ENCODE data around the gene GEMIN7. TPM values are rescaled to one million over a fixed set of nuclear protein-coding genes. Genes with fewer than 3 reads are reported as not detected.

The GEMIN7 gene
- total RNA-seq, 1 experiment from 2014 or later, result 26.7 TPM

GRCh38 chr19:45057444-45057843 lies 21.6 kb upstream of the GEMIN7 start:
- DNase-seq (ENCODE audit: low read depth, low spot score), result no peak
- in situ Hi-C loops (cut with HindIII; ENCODE audit: low pct_unique_long_range_greater_than_20kb, low sequenced_read_pairs), result no loop called here

- in situ Hi-C loops (cut with HindIII; ENCODE audit: low pct_unique_long_range_greater_than_20kb, low sequenced_read_pairs), result no loop called here
- DNase-seq (ENCODE audit: low read depth, low spot score), result no peak
Observed at GRCh38 chr19:45058622-45059159, 20.4 kb upstream of the GEMIN7 start.

GRCh38 chr19:45059258-45059965 lies 19.6 kb upstream of the GEMIN7 start:
- DNase-seq (ENCODE audit: low read depth, low spot score), result peak; percentile 86
- in situ Hi-C loops (cut with HindIII; ENCODE audit: low pct_unique_long_range_greater_than_20kb, low sequenced_read_pairs), result no loop called here

GRCh38 chr19:45061965-45062364 lies 17.1 kb upstream of the GEMIN7 start:
- in situ Hi-C loops (cut with HindIII; ENCODE audit: low pct_unique_long_range_greater_than_20kb, low sequenced_read_pairs), result no loop called here
- no peak for DNase-seq (ENCODE audit: low read depth, low spot score)

- in situ Hi-C loops (cut with HindIII; ENCODE audit: low pct_unique_long_range_greater_than_20kb, low sequenced_read_pairs), result no loop called here
- no peak for DNase-seq (ENCODE audit: low read depth, low spot score)
Observed at GRCh38 chr19:45063851-45064801, 14.9 kb upstream of the GEMIN7 start.

GRCh38 chr19:45066921-45067661 lies 12.0 kb upstream of the GEMIN7 start:
- no peak for DNase-seq (ENCODE audit: low read depth, low spot score)
- in situ Hi-C loops (cut with HindIII; ENCODE audit: low pct_unique_long_range_greater_than_20kb, low sequenced_read_pairs), result no loop called here

GRCh38 chr19:45068041-45068440 lies 11.0 kb upstream of the GEMIN7 start:
- no peak for DNase-seq (ENCODE audit: low read depth, low spot score)
- in situ Hi-C loops (cut with HindIII; ENCODE audit: low pct_unique_long_range_greater_than_20kb, low sequenced_read_pairs), result no loop called here

GRCh38 chr19:45069056-45069455 lies 10.0 kb upstream of the GEMIN7 start:
- peak; percentile 52 for DNase-seq (ENCODE audit: low read depth, low spot score)
- in situ Hi-C loops (cut with HindIII; ENCODE audit: low pct_unique_long_range_greater_than_20kb, low sequenced_read_pairs), result no loop called here

GRCh38 chr19:45070214-45070613 lies 8.8 kb upstream of the GEMIN7 start:
- DNase-seq (ENCODE audit: low read depth, low spot score), result no peak
- in situ Hi-C loops (cut with HindIII; ENCODE audit: low pct_unique_long_range_greater_than_20kb, low sequenced_read_pairs), result no loop called here

GRCh38 chr19:45070861-45071544 lies 8.1 kb upstream of the GEMIN7 start:
- DNase-seq (ENCODE audit: low read depth, low spot score), result no peak
- in situ Hi-C loops (cut with HindIII; ENCODE audit: low pct_unique_long_range_greater_than_20kb, low sequenced_read_pairs), result no loop called here

GRCh38 chr19:45071545-45071938 lies 7.5 kb upstream of the GEMIN7 start:
- no peak for DNase-seq (ENCODE audit: low read depth, low spot score)
- in situ Hi-C loops (cut with HindIII; ENCODE audit: low pct_unique_long_range_greater_than_20kb, low sequenced_read_pairs), result no loop called here

GRCh38 chr19:45071969-45072790 lies 6.9 kb upstream of the GEMIN7 start:
- no peak for DNase-seq (ENCODE audit: low read depth, low spot score)
- in situ Hi-C loops (cut with HindIII; ENCODE audit: low pct_unique_long_range_greater_than_20kb, low sequenced_read_pairs), result no loop called here

GRCh38 chr19:45074744-45075300 lies 4.2 kb upstream of the GEMIN7 start:
- in situ Hi-C loops (cut with HindIII; ENCODE audit: low pct_unique_long_range_greater_than_20kb, low sequenced_read_pairs), result no loop called here
- no peak for DNase-seq (ENCODE audit: low read depth, low spot score)

GRCh38 chr19:45075301-45076028 lies 3.6 kb upstream of the GEMIN7 start:
- DNase-seq (ENCODE audit: low read depth, low spot score), result no peak

GRCh38 chr19:45076029-45076850 lies 2.8 kb upstream of the GEMIN7 start, which contains the start of gene ZNF296:
Gene ZNF296 (minus strand): TSS chr19:45076478. CDS start chr19:45076373, 105 bp downstream.
- no peak for DNase-seq (ENCODE audit: low read depth, low spot score)
- in situ Hi-C loops (cut with HindIII; ENCODE audit: low pct_unique_long_range_greater_than_20kb, low sequenced_read_pairs), result no loop called here

More at GRCh38 chr19:45075301-45076028, 3.6 kb upstream of the GEMIN7 start:
- in situ Hi-C loops (cut with HindIII; ENCODE audit: low pct_unique_long_range_greater_than_20kb, low sequenced_read_pairs), result no loop called here

Measured in SK-MEL-5 (cell line).